Spleen (tissue), 7 donors: ENCODE measurements around the gene HDAC4.

Source experiments
- CTCF ChIP-seq, 11 experiments: fragments of 200-600 bp in 7 of 11; fragments of 450-650 bp in 4 of 11; sonication (generic) in 4 of 11; IDR thresholded peaks in 8 of 11; conservative IDR thresholded peaks in 3 of 11; 1 replicate in 7 of 11; 2 replicates in 4 of 11; pipeline versions ENCODE4 v1.4.0 to v1.8.0; 2016 to 2021; ENCODE audit warnings: antibody characterized with exemption in 11 of 11, inconsistent platforms in 4 of 11, mild to moderate bottlenecking in 1 of 11
- POLR2AphosphoS5 ChIP-seq, 3 donors: sonication (generic); formaldehyde crosslinking; IDR thresholded peaks; one replicate each; pipeline ENCODE4 v1.5.1; 2017; ENCODE audit warnings: antibody characterized with exemption in 3 of 3
- donor health status: DM: no; HTN: no; CAD: no; lungs with moderate emphysema.
- donor health status: DM: no; HTN: no; CAD: no.
- donor health status: DM: no; HTN: no; CAD: no.

- no peak for TF ChIP-seq CTCF (IDR thresholded peaks at IDR 0.05 in 8 of 11, conservative IDR thresholded peaks at IDR 0.05 in 3 of 11)
- TF ChIP-seq POLR2AphosphoS5 (IDR thresholded peaks at IDR 0.05): no peak
Measured at GRCh38 chr2:239366740-239367139, 34.1 kb downstream of the HDAC4 start.
